VCaP (cell line): ENCODE data around the gene SCFD2.

Experiments used
- H3K27ac ChIP-seq: fragments of 450-650 bp; 2 replicates; pipeline ENCODE4 v1.5.1; 2017
- CTCF ChIP-seq: fragments of 450-650 bp; conservative IDR thresholded peaks from 2 replicates; pipeline ENCODE4 v1.5.1; 2017; ENCODE audit warnings: mild to moderate bottlenecking, moderate library complexity

The SCFD2 gene

GRCh38 chr4:52915191-52915590 lies 450.7 kb downstream of the SCFD2 start:
- no peak overlapping the region for H3K27ac ChIP-seq
- no peak for TF ChIP-seq CTCF

GRCh38 chr4:52914051-52914605 lies 451.7 kb downstream of the SCFD2 start:
- peak overlapping the region; percentile 21 for H3K27ac ChIP-seq
- TF ChIP-seq CTCF: no peak

GRCh38 chr4:52912608-52913007 lies 453.3 kb downstream of the SCFD2 start:
- no peak for TF ChIP-seq CTCF
- H3K27ac ChIP-seq: no peak overlapping the region

- no peak overlapping the region for H3K27ac ChIP-seq
- TF ChIP-seq CTCF: peak; percentile 74
Observed at GRCh38 chr4:52911684-52912294, 454.1 kb downstream of the SCFD2 start.

- TF ChIP-seq CTCF: no peak
- H3K27ac ChIP-seq: no peak overlapping the region
Observed at GRCh38 chr4:52910115-52910514, 455.7 kb downstream of the SCFD2 start.

- TF ChIP-seq CTCF: no peak
- no peak overlapping the region for H3K27ac ChIP-seq
Observed at GRCh38 chr4:52907510-52907909, 458.4 kb downstream of the SCFD2 start.

- H3K27ac ChIP-seq: no peak overlapping the region
- no peak for TF ChIP-seq CTCF
Observed at GRCh38 chr4:52904421-52904820, 461.4 kb downstream of the SCFD2 start.
